Measurements from ENCODE around the gene LRP1B.

Gene LRP1B

DNA sequence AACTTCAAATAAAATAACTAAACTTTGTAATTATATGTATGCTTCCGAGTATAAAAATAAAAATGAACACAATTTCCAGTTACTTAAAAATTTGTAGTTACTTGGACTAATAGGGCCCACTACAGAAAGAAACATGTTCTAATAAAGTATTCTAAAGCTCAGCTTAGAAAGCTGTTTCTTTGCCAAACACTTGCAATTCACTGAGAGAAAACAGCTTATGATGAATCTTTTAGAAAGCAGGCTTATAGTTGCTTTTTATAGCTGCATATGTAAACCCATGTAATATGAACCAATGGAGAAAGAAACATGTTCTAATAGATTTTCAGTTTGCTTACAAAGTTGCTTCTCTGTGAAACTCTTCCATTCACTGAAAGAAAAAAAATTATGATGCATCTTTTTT lies 766.0 kb downstream of the LRP1B start:
- in situ Hi-C loops (cut with MboI; ENCODE audit: low sequenced_read_pairs): no loop called here

DNA sequence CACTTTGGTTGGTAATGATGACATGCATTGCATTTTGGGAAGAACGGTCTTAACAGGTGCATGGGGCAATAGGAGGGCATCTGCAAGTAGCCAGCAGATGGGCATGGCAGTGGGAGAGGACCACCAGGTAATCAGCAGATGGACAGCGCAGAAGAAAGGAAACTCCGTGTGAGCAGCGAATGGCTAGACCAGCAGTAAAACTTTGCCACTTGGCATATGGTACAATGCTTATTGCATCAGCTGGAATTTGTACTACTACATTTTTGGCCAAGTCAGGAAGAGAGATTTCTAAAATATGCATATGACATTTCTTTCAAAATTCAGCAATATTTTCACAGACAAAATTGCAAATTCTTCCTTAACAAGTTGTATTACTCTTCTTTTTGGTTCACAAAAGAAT lies 768.5 kb downstream of the LRP1B start:
- in situ Hi-C loops (cut with MboI; ENCODE audit: low sequenced_read_pairs): no loop called here

DNA sequence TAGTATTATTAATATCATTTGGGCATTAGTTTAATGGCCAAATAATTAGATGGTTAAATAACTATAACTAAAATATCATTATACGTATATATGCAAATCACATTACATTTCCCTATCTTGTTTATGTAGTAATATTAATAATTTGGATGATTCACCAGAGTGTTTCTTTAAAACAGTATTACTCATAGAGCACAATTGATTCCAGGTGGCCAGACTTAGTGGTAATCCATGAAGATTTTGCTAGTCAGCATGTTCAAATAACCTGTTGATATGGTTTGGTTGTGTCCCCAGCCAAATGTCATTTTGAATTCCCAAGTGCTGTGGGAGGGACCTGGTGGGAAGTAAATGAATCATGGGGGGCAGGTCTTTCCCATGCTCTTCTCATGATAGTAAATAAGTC lies 782.3 kb downstream of the LRP1B start:
- in situ Hi-C loops (cut with MboI; ENCODE audit: low sequenced_read_pairs): no loop called here

DNA sequence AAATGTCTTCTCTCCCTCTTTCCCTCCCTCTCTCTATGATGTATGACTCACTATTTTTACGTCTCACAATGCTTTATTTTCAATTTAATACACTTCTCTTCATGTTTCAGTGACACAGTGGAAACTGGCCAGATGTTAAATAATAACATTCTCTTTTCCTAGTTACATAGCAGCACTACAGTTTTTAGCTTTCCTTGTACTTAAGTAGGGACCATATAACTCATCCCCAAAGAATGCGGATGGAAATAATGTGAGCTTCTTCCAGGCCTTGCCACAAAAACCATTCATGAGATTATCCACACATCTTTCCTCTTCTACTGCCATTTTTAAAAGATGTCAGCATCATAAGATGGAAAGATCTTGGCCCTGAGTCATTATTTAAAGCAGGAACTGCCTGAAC lies 789.4 kb downstream of the LRP1B start:
- in situ Hi-C loops (cut with MboI; ENCODE audit: low sequenced_read_pairs): no loop called here

DNA sequence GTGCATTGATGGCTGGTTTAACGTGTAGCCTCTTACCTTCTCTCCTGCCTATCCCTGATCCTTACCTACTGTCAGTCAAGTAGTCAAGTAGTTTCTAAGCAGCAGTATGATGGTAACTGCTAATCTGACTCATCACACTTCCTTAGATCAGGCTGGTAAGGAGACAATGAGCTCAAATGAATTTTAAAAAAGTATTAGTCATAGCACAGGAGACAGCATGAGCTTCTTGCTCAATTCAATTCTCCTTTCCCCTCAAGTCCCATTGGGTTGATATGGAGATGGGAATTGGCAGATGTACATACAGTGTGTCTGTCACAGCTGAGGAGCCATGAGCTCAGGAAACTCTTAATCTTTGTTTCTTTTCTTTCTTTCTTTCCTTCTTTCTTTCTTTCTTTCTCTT lies 799.7 kb downstream of the LRP1B start:
- in situ Hi-C loops (cut with MboI; ENCODE audit: low sequenced_read_pairs): no loop called here

DNA sequence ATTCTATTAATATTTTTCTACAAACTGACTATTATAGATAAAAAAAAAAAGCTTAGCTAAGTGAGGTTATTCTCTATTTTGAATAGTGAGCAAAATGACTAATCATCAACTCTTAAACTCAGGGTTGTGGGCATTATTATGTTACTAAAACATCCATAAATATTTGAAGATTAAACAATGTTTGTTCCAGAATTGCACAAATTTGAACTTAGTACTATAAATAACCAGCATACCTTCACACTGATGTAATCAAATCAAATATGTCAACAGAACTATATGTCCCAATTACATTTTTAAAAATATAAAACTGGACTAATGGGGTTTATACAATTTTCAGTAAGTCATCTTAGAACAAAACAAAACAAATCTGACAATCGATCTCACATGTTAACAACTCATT lies 800.9 kb downstream of the LRP1B start:
- in situ Hi-C loops (cut with MboI; ENCODE audit: low sequenced_read_pairs): no loop called here

DNA sequence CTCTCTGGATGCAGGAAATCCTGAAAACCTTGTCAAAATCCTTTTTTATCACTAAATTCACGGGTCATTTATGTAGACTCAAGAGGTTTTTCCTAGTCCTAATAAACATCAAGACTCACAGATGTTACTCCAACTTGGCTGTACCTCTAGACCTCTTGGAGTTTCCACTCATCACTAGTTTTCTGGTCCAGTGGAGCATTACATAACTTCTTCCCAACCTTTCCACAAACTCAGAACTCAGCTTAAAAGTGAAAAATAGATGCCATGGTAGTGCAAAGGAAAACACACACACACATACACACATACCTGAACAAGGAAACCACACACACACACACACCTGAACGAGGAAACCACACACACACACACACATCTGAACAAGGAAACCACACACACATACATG lies 807.2 kb downstream of the LRP1B start:
- in situ Hi-C loops (cut with MboI; ENCODE audit: low sequenced_read_pairs): no loop called here

DNA sequence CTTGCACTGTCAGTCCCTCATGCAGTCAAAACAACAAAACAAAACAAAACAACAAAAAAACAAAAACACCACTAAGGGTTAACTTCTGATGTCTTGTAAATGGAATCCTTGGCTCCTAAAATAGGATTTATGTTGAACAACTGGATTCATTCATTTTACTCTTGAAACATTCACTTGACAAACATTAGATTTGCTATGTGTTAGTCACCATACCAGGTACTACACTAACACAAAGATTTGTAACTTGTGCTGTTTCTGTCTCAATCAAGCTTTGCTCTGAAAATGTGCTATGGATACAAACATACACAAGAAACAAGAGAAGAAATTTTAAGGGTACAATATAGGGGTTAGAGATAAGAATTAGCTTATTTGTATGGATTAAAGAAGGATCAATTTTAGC lies 812.8 kb downstream of the LRP1B start:
- in situ Hi-C loops (cut with MboI; ENCODE audit: low sequenced_read_pairs): no loop called here

DNA sequence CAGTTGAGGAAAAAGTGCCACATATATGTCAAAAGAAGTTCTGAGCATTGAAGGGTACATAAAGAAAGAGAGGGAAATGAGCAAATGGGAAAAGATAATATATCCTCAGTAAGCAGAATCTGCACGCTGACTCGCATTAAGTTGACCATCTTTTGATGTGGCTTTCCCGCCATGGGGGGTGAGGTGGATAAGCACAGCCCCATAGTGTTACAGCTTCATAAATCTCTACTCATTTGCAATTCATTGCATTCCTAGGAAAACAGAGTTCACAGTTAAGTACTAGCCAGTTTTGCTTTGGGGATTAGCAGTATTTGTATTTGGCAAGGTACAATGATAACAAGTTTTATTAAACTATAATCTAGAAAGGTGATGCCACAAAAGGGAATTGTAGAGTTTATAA lies 814.2 kb downstream of the LRP1B start:
- in situ Hi-C loops (cut with MboI; ENCODE audit: low sequenced_read_pairs): no loop called here

DNA sequence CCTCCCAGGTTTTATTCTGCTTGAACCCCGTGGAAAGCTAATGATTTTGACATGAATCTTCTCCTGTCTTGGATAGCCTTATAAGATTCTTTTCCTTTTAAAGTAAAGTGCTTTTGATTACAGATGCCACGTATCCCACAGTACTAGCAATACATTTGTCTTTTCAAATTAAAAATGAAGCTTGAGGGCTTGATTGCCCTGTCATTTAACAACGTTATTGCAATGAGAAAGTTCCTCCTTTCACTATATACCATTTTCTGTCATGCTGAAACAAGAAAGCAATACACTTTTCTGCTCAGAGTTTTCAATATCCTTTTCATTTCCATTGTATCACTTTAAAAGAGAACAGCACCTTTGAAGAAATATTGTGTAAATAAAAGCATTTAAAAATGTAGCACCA lies 814.7 kb downstream of the LRP1B start:
- in situ Hi-C loops (cut with MboI; ENCODE audit: low sequenced_read_pairs): no loop called here

DNA sequence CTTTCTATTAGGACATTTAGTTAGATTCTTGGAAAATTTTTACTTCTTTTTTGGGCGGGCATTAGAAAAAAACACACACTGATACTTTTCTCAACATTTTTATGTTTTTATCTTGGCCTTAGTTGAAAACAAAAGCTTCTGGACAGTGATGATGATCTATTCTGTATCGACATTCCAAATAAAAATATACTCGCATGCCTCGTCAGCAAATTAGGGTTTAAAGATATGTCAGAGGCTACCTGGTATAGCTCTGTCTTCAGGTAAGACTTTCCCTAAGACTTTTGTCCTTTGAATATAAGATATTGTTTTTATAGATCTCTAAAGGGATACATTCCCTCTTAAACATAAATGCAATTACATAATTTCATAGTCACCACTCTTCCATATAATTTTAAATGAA lies 816.8 kb downstream of the LRP1B start:
- in situ Hi-C loops (cut with MboI; ENCODE audit: low sequenced_read_pairs): no loop called here

DNA sequence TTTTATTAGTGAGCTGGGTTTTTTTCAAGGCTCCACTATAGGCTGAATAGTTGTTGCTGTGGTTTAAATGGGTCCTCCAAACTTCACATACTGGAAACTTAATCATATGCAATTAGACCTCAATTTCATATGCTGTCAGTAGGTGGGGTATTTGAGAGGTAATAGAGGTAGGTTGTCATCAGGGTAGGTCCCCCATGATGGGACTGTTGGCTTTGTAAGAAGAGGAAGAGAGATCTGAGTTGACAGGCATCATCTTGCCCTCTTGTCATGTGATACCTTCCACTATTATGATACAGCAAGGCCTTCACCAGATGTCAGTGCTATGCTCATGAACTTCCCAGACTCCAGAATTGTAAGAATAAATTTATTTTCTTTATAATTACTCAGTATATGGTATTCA lies 819.4 kb downstream of the LRP1B start:
- in situ Hi-C loops (cut with MboI; ENCODE audit: low sequenced_read_pairs): no loop called here

DNA sequence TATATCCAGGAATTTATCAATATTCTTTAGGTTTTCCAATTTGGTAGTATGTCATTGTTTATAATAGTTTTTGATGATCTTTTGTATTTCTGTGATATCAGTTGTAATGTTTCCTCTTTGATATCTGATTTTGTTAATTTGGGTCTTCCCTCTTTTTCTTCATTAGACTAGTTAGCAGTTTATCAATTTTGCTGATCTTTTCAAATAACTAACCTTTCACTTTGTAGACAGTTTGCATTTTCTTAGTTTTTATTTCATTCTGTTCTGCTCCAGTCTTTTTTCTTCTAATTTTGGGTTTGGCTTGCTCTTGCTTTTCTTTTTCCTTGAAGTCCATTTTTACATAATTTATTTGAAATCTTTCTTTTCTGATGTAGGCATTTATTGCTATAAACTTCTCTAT lies 824.4 kb downstream of the LRP1B start:
- in situ Hi-C loops (cut with MboI; ENCODE audit: low sequenced_read_pairs): no loop called here

DNA sequence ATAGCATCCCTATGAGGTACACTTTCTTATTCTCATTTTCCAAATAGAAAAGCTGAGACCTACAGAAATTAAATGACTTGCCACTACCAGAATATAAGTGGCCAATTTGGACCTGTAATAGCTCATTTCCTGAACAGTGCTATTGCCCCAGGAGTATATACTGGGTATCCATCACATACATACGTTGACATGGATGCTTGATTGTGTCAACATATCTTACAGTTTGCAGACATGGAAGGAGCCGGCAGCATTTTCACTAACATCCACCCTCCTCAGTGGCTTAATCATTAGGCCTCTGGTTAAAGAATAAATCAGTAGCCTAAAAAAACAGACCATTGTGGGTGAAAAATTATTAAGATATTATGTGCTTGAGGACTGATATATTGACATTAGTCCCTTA lies 829.3 kb downstream of the LRP1B start:
- in situ Hi-C loops (cut with MboI; ENCODE audit: low sequenced_read_pairs): no loop called here

DNA sequence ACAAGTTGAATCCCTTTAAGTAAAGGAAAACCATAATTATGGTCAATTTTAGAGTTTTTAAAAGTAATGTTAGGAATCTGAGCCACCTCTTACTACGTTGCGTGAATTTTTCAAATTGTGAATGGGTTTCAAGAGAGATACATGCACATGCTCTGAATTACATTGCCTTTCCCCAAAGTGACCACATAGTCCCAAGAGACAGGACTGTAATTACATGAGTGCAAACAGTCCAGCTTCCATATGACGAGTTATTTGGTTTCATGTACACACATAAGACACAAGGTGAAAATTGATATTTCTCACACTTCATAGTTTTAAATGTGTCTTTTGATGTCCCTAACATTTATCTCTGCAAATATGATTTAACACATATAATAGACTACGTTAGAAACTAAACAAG lies 850.8 kb downstream of the LRP1B start:
- in situ Hi-C loops (cut with MboI; ENCODE audit: low sequenced_read_pairs): no loop called here

DNA sequence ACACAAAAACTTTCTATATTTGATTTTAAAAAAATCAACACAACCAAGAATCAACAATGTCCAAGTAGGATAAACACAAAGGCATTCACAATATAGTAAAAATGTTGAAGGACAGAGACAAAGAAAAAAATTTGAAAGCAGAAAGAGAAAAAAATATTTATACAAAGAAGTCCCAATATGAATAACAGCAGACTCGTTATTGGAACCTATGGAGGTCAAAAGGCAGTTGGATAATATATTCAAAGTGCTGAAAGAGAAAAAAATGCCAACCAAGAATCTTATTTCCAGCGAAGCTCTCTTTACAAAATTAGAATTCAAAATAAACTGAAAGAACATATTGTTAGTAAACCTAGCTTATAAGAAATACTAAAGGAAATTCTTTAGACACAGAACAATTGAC lies 859.5 kb downstream of the LRP1B start:
- in situ Hi-C loops (cut with MboI; ENCODE audit: low sequenced_read_pairs): no loop called here

DNA sequence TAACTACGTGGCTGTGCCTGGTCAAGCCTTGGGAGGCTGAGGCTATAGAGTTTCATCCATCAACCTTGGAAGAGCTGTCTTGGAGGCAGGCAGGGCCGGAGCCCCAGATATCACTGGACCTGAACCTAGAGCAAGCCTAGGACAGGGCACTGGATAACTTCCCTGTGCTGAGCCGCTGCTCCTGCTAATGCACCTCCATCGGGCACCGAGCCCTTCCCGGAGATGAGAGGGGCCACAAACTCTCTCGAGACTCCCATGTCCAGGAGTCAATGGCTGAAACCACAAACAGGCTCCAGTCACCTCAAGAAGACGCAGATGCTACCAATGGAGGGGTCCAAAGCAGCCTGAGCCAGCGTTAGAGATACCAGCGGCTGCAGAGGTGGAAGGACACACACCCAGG lies 866.0 kb downstream of the LRP1B start:
- in situ Hi-C loops (cut with MboI; ENCODE audit: low sequenced_read_pairs): no loop called here

DNA sequence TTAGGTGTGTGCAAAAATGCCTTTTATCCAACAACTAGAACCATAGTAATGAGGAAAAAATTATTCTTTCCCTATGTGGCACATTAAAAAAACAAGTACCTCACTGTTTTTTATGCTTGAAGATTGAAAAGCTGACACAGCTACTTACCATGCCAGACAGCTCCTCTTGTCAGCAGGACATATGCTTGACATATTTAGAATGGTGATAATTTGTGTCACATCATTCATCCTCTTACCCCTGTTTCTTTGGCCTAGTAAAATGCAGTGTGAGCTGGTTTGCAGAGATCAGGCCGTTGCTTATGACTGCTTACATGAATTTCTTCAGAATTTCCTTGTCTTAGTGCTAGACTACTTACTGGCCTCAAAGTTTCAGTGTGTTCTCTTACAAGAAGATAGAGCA lies 869.9 kb downstream of the LRP1B start:
- in situ Hi-C loops (cut with MboI; ENCODE audit: low sequenced_read_pairs): no loop called here

DNA sequence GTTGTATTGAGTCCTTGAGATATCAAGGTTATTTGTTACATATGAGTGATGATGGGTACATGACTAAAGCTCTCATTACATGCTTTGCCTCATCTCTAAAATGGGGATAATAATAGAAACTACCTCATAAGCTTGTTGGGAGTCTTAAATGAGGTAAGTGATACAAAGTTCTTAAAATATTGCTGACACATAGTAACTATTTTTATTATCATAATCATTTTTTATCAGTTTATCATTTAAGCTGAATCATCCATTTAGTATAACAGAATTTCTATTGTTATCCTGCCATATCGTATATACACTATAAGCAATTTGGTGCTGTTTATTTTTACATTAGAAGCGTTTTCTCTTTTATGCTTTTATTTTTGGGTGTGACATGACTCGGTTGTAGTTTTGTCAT lies 871.1 kb downstream of the LRP1B start:
- in situ Hi-C loops (cut with MboI; ENCODE audit: low sequenced_read_pairs): no loop called here

DNA sequence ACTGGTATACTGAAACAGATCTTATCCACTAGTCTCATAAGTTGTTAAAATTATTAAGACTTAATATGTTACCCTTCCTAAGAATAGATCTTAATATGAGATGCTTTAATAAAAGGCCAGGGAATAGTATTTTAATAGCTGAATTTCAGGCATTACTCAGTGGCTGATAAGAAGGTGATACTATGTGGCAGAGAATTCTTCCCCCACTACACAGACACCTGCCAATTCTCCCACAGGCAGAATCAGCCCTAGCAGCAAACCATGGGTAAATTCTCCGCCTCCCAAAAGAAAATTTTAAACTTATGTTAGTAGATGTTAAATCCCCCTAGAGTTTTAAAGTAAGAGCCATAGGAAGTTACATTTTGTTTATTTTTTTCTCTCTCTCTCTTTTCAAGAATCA lies 888.8 kb downstream of the LRP1B start:
- in situ Hi-C loops (cut with MboI; ENCODE audit: low sequenced_read_pairs): no loop called here

DNA sequence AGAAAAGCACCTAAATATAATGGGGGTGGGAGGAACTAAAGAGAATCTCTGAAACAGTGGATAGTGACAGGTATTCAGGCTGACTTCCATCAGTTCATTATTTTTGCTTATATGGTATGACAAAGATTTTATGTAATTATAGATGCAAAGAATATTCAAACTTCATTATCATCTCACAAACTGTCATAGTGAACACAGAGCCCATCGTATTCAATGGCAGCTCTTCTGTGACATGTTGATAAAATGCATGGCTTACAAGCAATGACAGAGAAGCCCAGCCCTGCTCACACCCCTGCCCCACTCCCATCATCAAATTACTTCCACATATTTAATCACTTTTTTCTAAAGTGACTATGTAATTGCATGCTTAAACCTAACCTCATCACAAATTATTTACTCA lies 904.3 kb downstream of the LRP1B start:
- in situ Hi-C loops (cut with MboI; ENCODE audit: low sequenced_read_pairs): no loop called here

DNA sequence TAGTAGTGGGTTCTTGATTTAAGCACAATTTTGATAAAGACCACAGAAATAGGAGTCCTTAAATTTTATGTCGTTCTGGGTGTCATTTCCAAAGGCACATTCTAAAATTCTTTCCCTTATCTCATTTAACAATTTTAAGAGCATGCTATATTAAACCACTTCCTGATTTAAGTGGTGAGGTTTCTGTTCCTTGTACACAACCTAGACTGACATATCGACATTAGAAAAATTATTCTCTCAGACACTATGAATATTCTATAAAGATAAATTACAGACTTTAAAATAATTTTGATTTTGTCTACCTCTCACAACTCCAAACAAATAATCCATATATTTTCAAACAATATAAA lies 923.8 kb downstream of the LRP1B start:
- in situ Hi-C loops (cut with MboI; ENCODE audit: low sequenced_read_pairs): no loop called here

DNA sequence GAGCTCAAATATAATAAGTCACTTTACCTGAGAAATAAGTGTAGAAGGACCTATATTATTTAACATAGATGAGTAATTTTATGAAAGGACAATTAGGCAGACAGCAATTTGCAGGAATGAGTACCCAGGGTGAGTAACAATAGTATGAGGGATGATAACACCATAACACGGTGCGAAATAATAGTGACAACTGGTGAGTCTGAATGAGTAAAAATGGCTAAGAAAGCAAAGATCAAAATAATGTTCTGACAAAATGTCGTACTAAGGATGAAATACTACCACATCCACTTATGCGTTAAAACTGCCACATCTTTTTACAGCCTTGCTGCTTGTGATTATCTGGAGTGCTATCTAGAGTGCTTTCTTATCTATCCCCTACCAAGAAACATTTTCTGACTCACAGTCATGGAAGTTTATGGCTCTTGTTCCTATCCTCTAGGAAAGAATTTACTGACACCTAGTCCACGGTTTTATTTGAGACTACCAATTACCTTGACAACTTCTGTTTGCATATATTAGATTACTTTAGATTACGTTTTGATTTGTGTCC lies 929.7 kb downstream of the LRP1B start:
- in situ Hi-C loops (cut with MboI; ENCODE audit: low sequenced_read_pairs): no loop called here

DNA sequence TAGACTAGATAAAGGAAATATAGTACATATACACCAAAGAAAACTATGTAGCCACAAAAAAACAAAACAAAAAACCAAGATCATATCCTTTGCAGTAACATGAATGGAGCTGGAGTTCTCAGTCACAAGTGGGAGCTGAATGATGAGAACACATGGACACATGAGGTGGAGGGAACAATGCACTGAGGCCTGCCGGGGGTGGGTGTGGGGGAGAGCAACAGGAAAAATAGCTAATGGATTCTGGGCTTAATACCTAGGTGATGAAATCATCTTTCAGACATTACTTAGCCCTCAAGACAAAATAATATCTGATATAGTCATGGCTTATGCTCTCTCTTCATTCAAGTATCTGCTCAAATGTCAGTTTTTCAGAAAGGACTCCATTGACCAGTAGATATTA lies 930.6 kb downstream of the LRP1B start:
- in situ Hi-C loops (cut with MboI; ENCODE audit: low sequenced_read_pairs): no loop called here
